HepG2 (cell line): ENCODE results near the gene ZNF581. TPM values are rescaled to one million over a fixed set of nuclear protein-coding genes. Genes with fewer than 3 reads are reported as not detected.

Source experiments
- HNF1B ChIP-seq: sonication (generic); formaldehyde crosslinking; IDR thresholded peaks from 2 replicates; pipeline ENCODE4 v1.5.1; 2020; ENCODE audit warnings: mild to moderate bottlenecking, moderate library complexity, missing genetic modification reagents
- HOXA9 ChIP-seq: sonication (generic); formaldehyde crosslinking; IDR thresholded peaks from 2 replicates; pipeline ENCODE4 v1.8.1; 2022; ENCODE audit warnings: missing genetic modification reagents, mild to moderate bottlenecking, moderate library complexity, borderline replicate concordance
- KLF6 ChIP-seq: IDR thresholded peaks from 2 replicates; pipeline ENCODE4 v1.8.0; 2016; ENCODE audit warnings: missing biosample characterization, missing genetic modification reagents
- RBFOX2 ChIP-seq: fragments of 200-400 bp; formaldehyde crosslinking; IDR thresholded peaks from 2 replicates; pipeline ENCODE4 v1.6.1; 2017; ENCODE audit warnings: low read depth, mild to moderate bottlenecking, low read length
- SP1 ChIP-seq, 2 experiments: fragments of 450-650 bp in 1 of 2; sonication (generic) in 1 of 2; formaldehyde crosslinking in 1 of 2; IDR thresholded peaks; 2 replicates each; pipeline versions ENCODE4 v1.4.0 to v1.6.1; 2016 to 2020; ENCODE audit warnings: missing genetic modification reagents in 1 of 2
- TAF15 ChIP-seq: fragments of 200-400 bp; formaldehyde crosslinking; IDR thresholded peaks from one replicate; pipeline ENCODE4 v1.6.1; 2018; ENCODE audit warnings: mild to moderate bottlenecking, low read depth, low read length; ENCODE audit not compliant: poor library complexity, severe bottlenecking
- TOE1 ChIP-seq: sonication (generic); formaldehyde crosslinking; IDR thresholded peaks from 2 replicates; pipeline ENCODE4 v1.4.0; 2020; ENCODE audit warnings: mild to moderate bottlenecking, missing genetic modification reagents
- ZBTB1 ChIP-seq: sonication (generic); formaldehyde crosslinking; IDR thresholded peaks from 2 replicates; pipeline ENCODE4 v1.4.0; 2020; ENCODE audit warnings: missing genetic modification reagents, borderline replicate concordance
- ZNF12 ChIP-seq: sonication (generic); formaldehyde crosslinking; IDR thresholded peaks from 2 replicates; pipeline ENCODE4 v1.5.0; 2020; ENCODE audit warnings: missing genetic modification reagents
- ZNF382 ChIP-seq: sonication (generic); formaldehyde crosslinking; IDR thresholded peaks from 2 replicates; pipeline ENCODE4 v1.5.0; 2020; ENCODE audit warnings: missing genetic modification reagents, mild to moderate bottlenecking, borderline replicate concordance
- ZNF407 ChIP-seq: sonication (generic); formaldehyde crosslinking; IDR thresholded peaks from one replicate; pipeline ENCODE4 v1.5.1; 2020; ENCODE audit warnings: mild to moderate bottlenecking, missing genetic modification reagents; ENCODE audit errors: not compliant biosample characterization
- ZNF446 ChIP-seq: sonication (generic); formaldehyde crosslinking; IDR thresholded peaks from 2 replicates; pipeline ENCODE4 v1.5.0; 2020; ENCODE audit warnings: mild to moderate bottlenecking, missing genetic modification reagents
- ZNF557 ChIP-seq: sonication (generic); formaldehyde crosslinking; IDR thresholded peaks from 2 replicates; pipeline ENCODE4 v1.4.0; 2020; ENCODE audit warnings: missing genetic modification reagents
- ZNF615 ChIP-seq: sonication (generic); formaldehyde crosslinking; IDR thresholded peaks from 2 replicates; pipeline ENCODE4 v1.5.0; 2020; ENCODE audit warnings: mild to moderate bottlenecking, missing genetic modification reagents, borderline replicate concordance
- ZNF772 ChIP-seq: sonication (generic); formaldehyde crosslinking; IDR thresholded peaks from 2 replicates; pipeline ENCODE4 v1.5.0; 2020; ENCODE audit warnings: mild to moderate bottlenecking, missing genetic modification reagents
- ZNF792 ChIP-seq: IDR thresholded peaks from 2 replicates; pipeline ENCODE4 v1.6.1; 2016
- polyA plus RNA-seq, 8 experiments: library from polyadenylated mRNA; depleted of rRNA in 3 of 8; stranded (reverse) in 7 of 8; unstranded in 1 of 8; fragments of >200 nt; fragmentation: Illumina TruSeq in 4 of 8; extraction: Trizol in 4 of 8; gene quantifications; 2 replicates each; pipeline versions ENCODE4 v1.2.1 to v1.2.3, GENCODE V29; 2011 to 2016; ENCODE audit warnings: low read depth in 4 of 8, missing spikeins in 1 of 8, mixed read lengths in 1 of 8; ENCODE audit not compliant: insufficient read depth in 1 of 8
- total RNA-seq, 5 experiments: library from RNA; depleted of rRNA; stranded (reverse); fragments of >200 nt; fragmentation: Illumina TruSeq; extraction: Trizol; gene quantifications; 2 replicates each; pipeline ENCODE4 v1.2.3, GENCODE V29; 2016; ENCODE audit warnings: low read depth in 1 of 5
- TF ChIP-seq, protein P1 (sequence below): sonication (generic); formaldehyde crosslinking; IDR thresholded peaks from 2 replicates; pipeline ENCODE4 v1.8.1; 2023; ENCODE audit warnings: missing genetic modification reagents, mild to moderate bottlenecking, borderline replicate concordance
- TF ChIP-seq, protein P2 (sequence below): sonication (generic); formaldehyde crosslinking; IDR thresholded peaks from 2 replicates; pipeline ENCODE4 v1.4.0; 2020; ENCODE audit warnings: missing genetic modification reagents

ZNF581 gene
- total and polyA plus RNA-seq, 2 of the 13 experiments (the other 11 are each of a cell fraction or from before 2014, with no cell fraction given) = 19.6 to 49.5 TPM

GRCh38 chr19:55653651-55654322 is 10.3 kb downstream of the ZNF581 start (continued):
- TF ChIP-seq SP1 (IDR thresholded peaks at IDR 0.05) (no peak), SP1 (CRISPR knock-in tag; IDR thresholded peaks at IDR 0.05) (peak; percentile 72), KLF6 (CRISPR knock-in tag) (no peak), HNF1B (CRISPR knock-in tag) (peak; percentile 82), TAF15 (no peak), ZNF557 (CRISPR knock-in tag) (peak; percentile 66; the same call in 1 of the 2 replicates), ZNF772 (CRISPR knock-in tag) (peak; percentile 39; the same call in 1 of the 2 replicates), ZNF792 (peak; percentile 21), HOXA9 (CRISPR knock-in tag) (no peak), ZNF615 (CRISPR knock-in tag) (no peak), ZNF12 (CRISPR knock-in tag) (peak; percentile 50), TOE1 (CRISPR knock-in tag) (peak; percentile 25; the same call in 1 of the 2 replicates), ZNF382 (CRISPR knock-in tag) (no peak), ZBTB1 (CRISPR knock-in tag) (no peak), ZNF446 (CRISPR knock-in tag) (no peak), RBFOX2 (peak; percentile 89), ZNF407 (CRISPR knock-in tag) (peak; percentile 26)
- TF ChIP-seq, protein P1, sequence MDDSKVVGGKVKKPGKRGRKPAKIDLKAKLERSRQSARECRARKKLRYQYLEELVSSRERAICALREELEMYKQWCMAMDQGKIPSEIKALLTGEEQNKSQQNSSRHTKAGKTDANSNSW = no peak
- TF ChIP-seq, protein P2, sequence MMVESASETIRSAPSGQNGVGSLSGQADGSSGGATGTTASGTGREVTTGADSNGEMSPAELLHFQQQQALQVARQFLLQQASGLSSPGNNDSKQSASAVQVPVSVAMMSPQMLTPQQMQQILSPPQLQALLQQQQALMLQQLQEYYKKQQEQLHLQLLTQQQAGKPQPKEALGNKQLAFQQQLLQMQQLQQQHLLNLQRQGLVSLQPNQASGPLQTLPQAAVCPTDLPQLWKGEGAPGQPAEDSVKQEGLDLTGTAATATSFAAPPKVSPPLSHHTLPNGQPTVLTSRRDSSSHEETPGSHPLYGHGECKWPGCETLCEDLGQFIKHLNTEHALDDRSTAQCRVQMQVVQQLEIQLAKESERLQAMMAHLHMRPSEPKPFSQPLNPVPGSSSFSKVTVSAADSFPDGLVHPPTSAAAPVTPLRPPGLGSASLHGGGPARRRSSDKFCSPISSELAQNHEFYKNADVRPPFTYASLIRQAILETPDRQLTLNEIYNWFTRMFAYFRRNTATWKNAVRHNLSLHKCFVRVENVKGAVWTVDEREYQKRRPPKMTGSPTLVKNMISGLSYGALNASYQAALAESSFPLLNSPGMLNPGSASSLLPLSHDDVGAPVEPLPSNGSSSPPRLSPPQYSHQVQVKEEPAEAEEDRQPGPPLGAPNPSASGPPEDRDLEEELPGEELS (CRISPR knock-in tag) = peak; percentile 24; the same call in 1 of the 2 replicates
